Thoracic aorta (tissue), 2 donors: ENCODE data around the gene MYMK. TPM values are rescaled to one million over a fixed set of nuclear protein-coding genes. Genes with fewer than 3 reads are reported as not detected.

ENCODE experiments used
- ATAC-seq: fragments of 150-250 bp; one replicate; pipeline ENCODE4 v1.8.0; 2017; ENCODE audit warnings: low read depth; ENCODE audit not compliant: insufficient number of reproducible peaks, low FRiP score
- DNase-seq: peaks from one replicate; pipeline ENCODE4 v3.0.0-alpha.2; 2020; ENCODE audit warnings: low spot score
- H3K27ac ChIP-seq, 2 donors: fragments of 200-600 bp; sonication (generic); 1 replicate in 1 of 2; 2 replicates in 1 of 2; pipeline ENCODE4 v1.5.1; 2016; ENCODE audit warnings: mild to moderate bottlenecking in 2 of 2, moderate library complexity in 2 of 2
- H3K27me3 ChIP-seq: fragments of 200-600 bp; sonication (generic); replicated peaks from 2 replicates; pipeline ENCODE4 v1.6.0; 2016; ENCODE audit warnings: mild to moderate bottlenecking; ENCODE audit not compliant: insufficient read depth
- H3K36me3 ChIP-seq: fragments of 200-600 bp; sonication (generic); one replicate; pipeline ENCODE4 v1.5.1; 2016
- H3K4me1 ChIP-seq, 2 donors: fragments of 200-600 bp; sonication (generic); 1 replicate in 1 of 2; 2 replicates in 1 of 2; pipeline versions ENCODE4 v1.5.1 to v1.6.0; 2016; ENCODE audit warnings: low read depth in 2 of 2, mild to moderate bottlenecking in 1 of 2; ENCODE audit not compliant: control insufficient read depth in 1 of 2
- H3K4me3 ChIP-seq: fragments of 200-600 bp; sonication (generic); 2 replicates; pipeline ENCODE4 v1.5.1; 2016; ENCODE audit warnings: mild to moderate bottlenecking
- H3K9me3 ChIP-seq: fragments of 200-600 bp; sonication (generic); 2 replicates; pipeline ENCODE4 v1.5.1; 2016
- CTCF ChIP-seq: fragments of 200-600 bp; sonication (generic); IDR thresholded peaks from one replicate; pipeline ENCODE4 v1.5.1; 2019; ENCODE audit warnings: antibody characterized with exemption
- total RNA-seq, 2 donors: library from RNA; depleted of rRNA; stranded (reverse); fragments of >200 nt; gene quantifications; one replicate each; pipeline versions ENCODE4 v1.1.0 to v1.2.3, GENCODE V29; 2016

MYMK gene
- total RNA-seq, 2 donors from 2014 or later, result not detected

- ATAC-seq (no peak), DNase-seq (no peak)
- no peak for TF ChIP-seq CTCF
- Histone ChIP-seq H3K36me3 (no peaks in the 10 kb centered on the region), H3K4me3 (no peak overlapping the region), H3K9me3 (peaks cover 5% of the 10 kb centered on the region), H3K27me3 (no peaks in the 10 kb centered on the region), H3K27ac (no peak overlapping the region), H3K4me1 (peaks cover 2 to 10% of the 10 kb centered on the region in 2 donors)
Measured at GRCh38 chr9:133496861-133497842, 27.6 kb downstream of the MYMK start.

- Histone ChIP-seq H3K4me3 (no peak overlapping the region), H3K27ac (no peak overlapping the region), H3K36me3 (no peaks in the 10 kb centered on the region), H3K4me1 (peaks cover 4 to 21% of the 10 kb centered on the region in 2 donors), H3K9me3 (no peaks in the 10 kb centered on the region), H3K27me3 (no peaks in the 10 kb centered on the region)
- no peak for ATAC-seq
- no peak for TF ChIP-seq CTCF
- DNase-seq, result no peak
Measured at GRCh38 chr9:133495327-133496293, 29.1 kb downstream of the MYMK start.

- Histone ChIP-seq H3K4me3 (no peak overlapping the region), H3K36me3 (no peaks in the 10 kb centered on the region), H3K9me3 (no peaks in the 10 kb centered on the region), H3K27ac (no peak overlapping the region), H3K27me3 (no peaks in the 10 kb centered on the region), H3K4me1 (peaks cover 4 to 21% of the 10 kb centered on the region in 2 donors)
- TF ChIP-seq CTCF, result no peak
- DNase-seq (no peak), ATAC-seq (no peak)
Measured at GRCh38 chr9:133494636-133495326, 30.0 kb downstream of the MYMK start.

- H3K4me1 ChIP-seq, result peaks cover 4 to 21% of the 10 kb centered on the region in 2 donors
- H3K9me3 ChIP-seq, result no peaks in the 10 kb centered on the region
- no peaks in the 10 kb centered on the region for H3K36me3 ChIP-seq
- no peak overlapping the region for H3K4me3 ChIP-seq
- no peaks in the 10 kb centered on the region for H3K27me3 ChIP-seq
- no peak for ATAC-seq
- TF ChIP-seq CTCF, result no peak
- no peak overlapping the region for H3K27ac ChIP-seq
- no peak for DNase-seq
Measured at GRCh38 chr9:133493845-133494540, 30.8 kb downstream of the MYMK start.
